ES-I3 (cell line): ENCODE measurements around the gene PITPNC1.
"Not testable (repeated sequence)": the region's sequence is repeated elsewhere in the genome, so short reads cannot be mapped to it uniquely, and the experiment has no call there.

ENCODE experiments used
- H3K36me3 ChIP-seq: 2 replicates; pipeline ENCODE4 v1.6.1; 2013; ENCODE audit warnings: mild to moderate bottlenecking, low read length, control low read depth, moderate library complexity; ENCODE audit not compliant: insufficient read depth
- H3K4me1 ChIP-seq: 2 replicates; pipeline ENCODE4 v1.6.1; 2013; ENCODE audit warnings: mild to moderate bottlenecking, control low read depth, low read length; ENCODE audit not compliant: insufficient read depth
- H3K9ac ChIP-seq: 2 replicates; pipeline ENCODE4 v1.6.1; 2013; ENCODE audit warnings: low read depth, mild to moderate bottlenecking, low read length, moderate library complexity
- H3K9me3 ChIP-seq: 2 replicates; pipeline ENCODE4 v1.6.1; 2013; ENCODE audit warnings: mild to moderate bottlenecking, low read length, moderate library complexity; ENCODE audit not compliant: control insufficient read depth, insufficient read depth

PITPNC1 gene

DNA sequence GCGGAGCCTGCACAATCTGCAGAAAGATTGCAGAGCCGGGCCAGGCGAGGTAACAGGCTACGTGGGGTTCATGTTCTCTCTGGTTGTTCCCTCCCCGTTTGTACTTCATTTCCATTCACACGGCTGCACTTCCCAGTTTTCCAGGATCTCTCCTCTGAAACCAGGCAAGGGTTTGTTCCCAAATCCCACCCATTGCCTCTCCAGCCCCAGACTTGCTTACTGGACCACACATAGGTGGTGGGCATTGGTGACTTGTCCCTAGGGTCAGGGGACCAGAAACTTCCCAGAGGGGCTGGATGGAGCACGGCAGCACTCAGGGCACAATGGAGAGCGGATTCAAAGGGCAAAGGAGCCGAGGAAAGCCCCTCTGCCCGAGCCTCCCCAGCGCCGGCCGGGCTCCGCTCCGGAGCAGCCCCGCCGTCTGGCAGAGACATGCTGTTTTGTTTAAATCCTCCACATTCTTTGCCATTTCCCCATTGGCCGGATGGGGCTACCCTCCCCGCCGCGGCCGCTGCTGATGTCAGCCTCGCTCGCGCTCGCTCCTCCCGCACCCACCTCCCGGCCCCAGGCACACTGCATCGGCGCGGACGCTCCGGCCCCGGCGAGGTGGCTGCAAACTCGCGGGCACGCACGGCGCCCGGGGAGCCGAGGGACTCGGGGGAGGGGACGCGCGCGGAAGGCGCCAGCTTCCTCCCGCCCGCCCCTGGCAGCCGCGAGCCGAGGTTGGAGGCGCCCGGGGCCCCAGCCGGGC is at the start of gene PITPNC1:
TSS of gene PITPNC1 (plus strand) at position 545 of the 751 bp plus-strand sequence.
- no peaks in the 10 kb centered on the region for H3K36me3 ChIP-seq
- H3K4me1 ChIP-seq = peaks cover 18% of the 10 kb centered on the region
- H3K9me3 ChIP-seq = no peaks in the 10 kb centered on the region
- H3K9ac ChIP-seq = peak within 1 kb of the TSS; percentile 65

DNA sequence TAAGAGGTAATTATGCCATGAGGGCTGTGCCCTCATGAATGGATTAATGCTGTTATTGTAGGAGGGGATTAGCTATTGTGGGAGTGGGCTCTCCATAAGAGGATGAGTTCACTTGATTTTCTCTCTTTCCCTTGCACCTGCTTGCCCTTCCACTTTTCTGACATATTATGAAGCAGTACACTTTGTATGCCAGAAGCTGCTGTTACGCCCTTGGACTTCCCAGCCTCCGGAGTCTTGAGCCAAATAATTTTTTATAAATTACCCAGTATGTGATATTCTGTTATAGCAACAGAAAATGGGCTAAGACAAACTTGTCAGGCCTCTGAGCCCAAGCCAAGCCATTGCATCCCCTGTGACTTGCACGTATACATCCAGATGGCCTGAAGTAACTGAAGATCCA is 49.1 kb upstream of the PITPNC1 start:
- H3K9me3 ChIP-seq = peaks cover 5% of the 10 kb centered on the region; the same call in 1 of the 2 replicates
- H3K4me1 ChIP-seq = no peaks in the 10 kb centered on the region
- no peak overlapping the region for H3K9ac ChIP-seq
- no peaks in the 10 kb centered on the region for H3K36me3 ChIP-seq

DNA sequence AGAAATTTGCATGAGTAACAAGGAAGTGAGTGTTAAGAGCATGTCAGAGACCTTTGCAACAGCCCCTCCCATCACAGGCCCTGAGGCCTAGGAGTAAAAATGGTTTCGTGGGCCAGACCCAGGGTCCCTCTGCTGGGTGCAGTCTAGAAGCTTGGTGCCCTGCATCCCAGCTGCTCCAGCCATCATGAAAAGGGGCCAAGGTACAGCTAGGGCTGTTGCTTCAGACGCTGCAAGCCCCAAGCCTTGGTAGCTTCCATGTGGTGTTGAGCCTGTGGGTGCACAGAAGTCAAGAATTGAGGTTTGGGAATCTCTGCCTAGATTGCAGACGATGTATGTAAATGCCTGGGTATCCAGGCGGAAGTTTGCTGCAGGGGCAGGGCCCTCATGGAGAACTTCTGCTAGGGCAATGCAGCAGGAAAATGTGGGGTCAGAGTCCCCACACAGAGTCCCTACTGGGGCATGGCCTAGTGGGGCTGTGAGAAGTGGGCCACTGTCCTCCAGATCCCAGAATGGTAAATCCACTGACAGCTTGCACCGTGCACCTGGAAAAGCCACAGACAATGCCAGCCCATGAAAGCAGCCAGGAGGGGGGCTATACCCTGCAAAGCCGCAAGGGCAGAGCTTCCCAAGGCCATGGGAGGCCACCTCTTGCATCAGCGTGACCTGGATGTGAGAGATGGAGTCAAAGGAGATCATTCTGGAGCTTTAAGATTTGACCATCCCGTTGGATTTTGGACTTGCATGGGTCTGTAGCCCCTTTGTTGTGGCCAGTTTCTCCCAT is 45.5 kb upstream of the PITPNC1 start:
- H3K4me1 ChIP-seq, H3K9me3 ChIP-seq, H3K9ac ChIP-seq, H3K36me3 ChIP-seq: not testable (repeated sequence)

DNA sequence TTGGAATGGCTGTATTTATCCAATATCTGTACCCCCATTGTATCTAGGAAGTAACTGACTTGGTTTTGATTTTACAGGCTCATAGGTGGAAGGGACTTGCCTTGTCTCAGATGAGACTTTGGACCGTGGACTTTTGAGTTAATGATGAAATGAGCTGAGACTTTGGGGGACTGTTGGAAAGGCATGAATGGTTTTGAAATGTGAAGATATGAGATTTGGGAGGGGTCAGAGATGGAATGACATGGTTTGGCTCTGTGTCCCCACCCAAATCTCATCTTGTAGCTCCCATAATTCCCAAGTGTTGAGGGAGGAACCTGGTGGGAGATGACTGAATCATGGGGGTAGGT is 44.9 kb upstream of the PITPNC1 start:
- not testable (repeated sequence) for H3K36me3 ChIP-seq, H3K9ac ChIP-seq, H3K9me3 ChIP-seq, H3K4me1 ChIP-seq

DNA sequence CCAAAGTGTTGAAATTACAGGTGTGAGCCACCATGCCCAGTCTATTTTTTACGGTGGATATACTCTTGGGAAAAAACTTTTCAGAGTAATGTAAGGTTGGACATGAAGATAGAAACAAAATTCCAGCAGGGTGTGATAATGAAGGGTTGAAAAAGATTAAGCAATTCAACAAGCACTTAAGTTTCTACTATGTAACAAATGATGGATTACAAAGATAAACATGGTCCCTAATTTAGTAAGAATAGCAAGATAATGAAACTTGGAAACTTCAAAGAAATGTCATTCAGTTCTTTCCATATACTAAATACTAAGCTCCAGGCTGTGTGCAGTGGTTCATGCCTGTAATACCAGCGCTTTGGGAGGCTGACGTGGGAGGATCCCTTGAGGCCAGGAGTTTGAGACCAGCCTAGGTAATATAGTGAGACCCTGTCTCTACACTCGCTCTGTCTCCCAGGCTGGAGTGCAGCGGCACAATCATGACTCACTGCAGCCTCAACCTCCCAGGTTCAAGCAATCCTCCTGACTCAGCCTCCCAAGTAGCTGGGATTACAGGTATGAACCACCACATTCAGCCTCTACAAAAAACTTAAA is 41.7 kb upstream of the PITPNC1 start:
- Histone ChIP-seq H3K36me3 (no peaks in the 10 kb centered on the region), H3K9ac (no peak overlapping the region), H3K9me3 (0 out of 2 replicates have a peak, but pooled peaks cover 3% of the 10 kb centered on the region), H3K4me1 (no peaks in the 10 kb centered on the region)

DNA sequence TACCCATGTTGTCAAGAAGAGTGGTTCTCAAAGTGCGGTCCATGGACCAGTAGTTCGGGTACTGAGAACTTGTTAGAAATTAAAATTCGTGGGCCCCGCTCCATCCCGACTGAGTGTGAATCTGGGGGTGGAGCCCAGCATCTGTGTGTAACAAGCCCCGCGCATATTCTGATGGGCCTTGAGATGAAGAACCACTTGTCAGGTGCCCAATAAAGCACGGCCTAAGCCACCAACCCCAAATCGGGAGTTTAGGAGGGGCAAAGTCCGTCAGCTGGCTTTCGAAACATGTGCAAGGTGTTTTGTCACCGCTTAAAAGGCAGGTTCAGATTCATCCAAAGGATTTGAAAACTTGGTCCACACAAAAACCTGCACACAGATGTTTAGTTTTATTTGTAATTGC is 40.2 kb upstream of the PITPNC1 start:
- Histone ChIP-seq H3K4me1 (no peaks in the 10 kb centered on the region), H3K9me3 (no peaks in the 10 kb centered on the region), H3K9ac (no peak overlapping the region), H3K36me3 (peaks cover 5% of the 10 kb centered on the region)

DNA sequence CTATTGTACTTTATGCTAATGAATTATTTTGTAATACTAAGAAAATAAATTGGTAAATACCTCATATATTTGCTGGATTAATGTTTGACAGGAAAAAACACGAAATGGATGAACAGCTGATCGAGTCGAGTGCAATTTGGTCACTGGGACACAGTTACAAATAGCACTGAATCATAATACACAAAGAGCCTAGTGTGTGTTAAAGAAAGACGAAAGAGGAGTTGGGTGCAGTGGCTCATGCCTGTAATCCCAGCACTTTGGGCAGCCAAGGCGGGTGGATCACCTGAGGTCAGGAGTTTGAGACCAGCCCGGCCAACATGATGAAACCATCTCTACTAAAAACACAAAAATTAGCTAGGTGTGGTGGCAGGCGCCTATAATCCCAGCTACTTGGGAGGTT is 38.7 kb upstream of the PITPNC1 start:
- H3K4me1 ChIP-seq, H3K9me3 ChIP-seq, H3K36me3 ChIP-seq, H3K9ac ChIP-seq: not testable (repeated sequence)

DNA sequence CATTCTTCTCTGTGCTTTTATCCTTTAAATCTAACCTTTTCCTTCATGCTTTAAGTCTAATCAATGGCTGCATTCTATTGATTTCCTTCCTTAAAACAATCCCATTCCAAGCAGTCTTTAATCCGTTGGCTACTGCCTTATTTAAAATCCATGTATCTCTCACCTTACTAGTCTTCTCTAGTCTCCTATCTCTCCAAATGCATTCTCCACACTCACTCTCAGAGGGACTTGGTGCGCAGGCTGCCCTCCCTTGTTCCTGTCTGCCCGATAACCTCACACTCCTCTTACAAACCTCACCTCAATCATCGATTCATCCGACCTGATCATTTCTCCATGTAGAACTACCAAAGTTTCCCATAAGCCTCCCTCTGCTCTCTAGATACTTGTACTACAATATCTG is 33.8 kb upstream of the PITPNC1 start:
- no peaks in the 10 kb centered on the region for H3K9me3 ChIP-seq
- H3K4me1 ChIP-seq = no peaks in the 10 kb centered on the region
- no peak overlapping the region for H3K9ac ChIP-seq
- peaks cover 30% of the 10 kb centered on the region for H3K36me3 ChIP-seq

DNA sequence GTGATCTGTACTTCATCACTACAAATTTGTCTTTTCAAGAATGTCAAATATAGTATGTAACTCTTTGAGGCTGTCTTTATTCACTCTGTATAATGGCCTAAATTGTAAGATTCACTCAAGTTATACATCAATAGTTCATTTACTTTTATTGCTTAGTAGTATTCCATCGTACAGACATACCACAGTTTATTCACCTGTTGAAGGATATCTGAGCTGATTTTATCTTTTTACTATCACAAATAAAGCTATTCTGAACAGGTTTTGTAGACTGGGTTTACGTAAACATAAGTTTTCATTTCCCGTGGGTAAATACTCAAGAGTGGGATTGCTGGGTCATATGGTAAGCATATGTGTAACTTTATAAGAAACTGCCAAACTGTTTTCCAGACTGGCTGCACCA is 29.3 kb upstream of the PITPNC1 start:
- H3K36me3 ChIP-seq = peaks cover 35% of the 10 kb centered on the region
- H3K4me1 ChIP-seq = no peaks in the 10 kb centered on the region
- H3K9ac ChIP-seq = no peak overlapping the region
- no peaks in the 10 kb centered on the region; the same call in 1 of the 2 replicates for H3K9me3 ChIP-seq

DNA sequence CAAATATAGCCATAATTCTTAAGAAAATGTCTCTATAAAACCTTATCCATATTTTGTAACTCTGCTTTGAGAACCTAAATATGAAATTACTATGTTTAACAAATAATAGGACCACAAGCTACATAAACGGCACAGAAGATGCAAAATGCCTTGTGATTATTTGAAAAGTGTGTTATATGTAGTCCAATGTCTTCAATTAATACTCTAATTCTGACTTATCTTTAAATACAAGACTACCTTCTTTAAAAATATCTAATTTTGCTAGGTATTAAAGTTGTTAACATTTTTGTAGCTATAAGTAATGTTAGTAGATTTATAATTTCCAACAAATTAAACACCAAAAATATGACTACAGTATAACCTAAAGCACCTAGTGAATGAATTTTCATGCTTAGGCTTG is 27.7 kb upstream of the PITPNC1 start:
- Histone ChIP-seq H3K9ac (no peak overlapping the region), H3K9me3 (no peaks in the 10 kb centered on the region; the same call in 1 of the 2 replicates), H3K4me1 (peaks cover 5% of the 10 kb centered on the region), H3K36me3 (peaks cover 29% of the 10 kb centered on the region)

DNA sequence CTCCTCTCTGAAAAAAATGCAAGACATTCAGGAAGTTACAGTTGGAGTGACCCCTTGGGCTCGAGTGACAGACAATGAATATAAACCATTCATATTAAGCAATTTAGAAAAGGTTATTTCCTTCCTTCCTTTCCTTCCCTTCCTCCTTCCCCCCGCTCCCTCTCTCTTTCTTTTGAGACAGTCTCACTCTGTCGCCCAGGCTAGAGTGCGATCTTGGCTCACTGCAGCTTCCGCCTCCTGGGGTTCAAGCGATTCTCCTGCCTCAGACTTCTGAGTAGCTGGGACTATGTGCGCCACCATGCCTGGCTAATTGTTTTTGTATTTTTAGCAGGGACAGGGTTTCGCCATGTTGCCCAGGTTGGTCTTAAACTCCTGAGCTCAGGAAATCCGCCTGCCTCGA is 23.9 kb upstream of the PITPNC1 start:
- Histone ChIP-seq H3K4me1 (peaks cover 7% of the 10 kb centered on the region), H3K36me3 (peaks cover 17% of the 10 kb centered on the region), H3K9ac (no peak overlapping the region), H3K9me3 (no peaks in the 10 kb centered on the region; the same call in 1 of the 2 replicates)

DNA sequence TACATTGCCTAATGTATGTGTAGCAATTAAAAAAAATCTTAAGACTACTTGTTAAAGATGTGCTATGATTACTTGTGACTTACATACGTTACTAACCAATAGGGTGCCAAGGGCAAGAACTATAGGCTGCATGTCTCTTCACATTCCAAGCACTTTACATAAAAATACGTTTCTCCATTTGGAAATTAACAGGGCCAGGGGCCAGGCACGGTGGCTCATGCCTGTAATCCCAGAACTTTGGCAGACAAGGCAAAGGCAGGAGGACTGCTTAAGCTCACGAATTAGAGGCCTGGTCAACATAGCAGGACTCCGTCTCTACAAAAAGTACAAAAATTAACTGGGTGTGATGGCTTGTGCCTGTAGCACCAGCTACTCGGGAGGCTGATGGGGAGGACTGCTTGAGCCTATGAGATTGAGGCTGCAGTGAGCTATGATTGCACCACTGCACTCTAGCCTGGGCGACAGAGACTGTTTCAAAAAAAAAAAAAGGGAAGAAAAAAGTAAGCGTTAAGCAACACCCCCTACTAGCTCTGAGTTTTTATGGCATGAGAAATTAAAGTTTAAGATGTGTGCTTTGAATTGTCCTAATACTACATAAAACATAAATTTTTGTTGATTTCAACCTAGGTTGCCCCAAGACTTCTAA is 23.0 kb upstream of the PITPNC1 start:
- Histone ChIP-seq H3K36me3 (peaks cover 11% of the 10 kb centered on the region), H3K9me3 (no peaks in the 10 kb centered on the region), H3K4me1 (peaks cover 7% of the 10 kb centered on the region), H3K9ac (no peak overlapping the region)

DNA sequence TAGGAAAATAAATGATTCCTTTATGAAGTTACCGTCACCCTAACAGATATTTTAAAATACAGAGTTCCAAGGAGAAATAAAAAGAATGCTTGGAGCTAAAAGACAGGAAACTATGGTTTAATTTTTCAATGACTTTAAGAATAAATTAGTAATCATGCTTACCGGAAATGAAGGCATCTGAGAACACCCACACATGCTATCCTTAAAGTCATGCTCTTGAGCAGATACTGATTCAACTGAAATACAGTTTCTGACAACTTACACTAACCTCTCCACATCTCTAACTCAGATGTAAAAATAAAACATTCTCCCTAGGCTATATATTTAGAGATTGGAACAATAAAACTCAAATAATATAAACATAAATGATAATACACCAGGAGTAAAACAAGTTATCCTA is 18.5 kb upstream of the PITPNC1 start:
- Histone ChIP-seq H3K9ac (no peak overlapping the region), H3K9me3 (no peaks in the 10 kb centered on the region), H3K4me1 (peaks cover 17% of the 10 kb centered on the region), H3K36me3 (peaks cover 6% of the 10 kb centered on the region; the same call in 1 of the 2 replicates)

DNA sequence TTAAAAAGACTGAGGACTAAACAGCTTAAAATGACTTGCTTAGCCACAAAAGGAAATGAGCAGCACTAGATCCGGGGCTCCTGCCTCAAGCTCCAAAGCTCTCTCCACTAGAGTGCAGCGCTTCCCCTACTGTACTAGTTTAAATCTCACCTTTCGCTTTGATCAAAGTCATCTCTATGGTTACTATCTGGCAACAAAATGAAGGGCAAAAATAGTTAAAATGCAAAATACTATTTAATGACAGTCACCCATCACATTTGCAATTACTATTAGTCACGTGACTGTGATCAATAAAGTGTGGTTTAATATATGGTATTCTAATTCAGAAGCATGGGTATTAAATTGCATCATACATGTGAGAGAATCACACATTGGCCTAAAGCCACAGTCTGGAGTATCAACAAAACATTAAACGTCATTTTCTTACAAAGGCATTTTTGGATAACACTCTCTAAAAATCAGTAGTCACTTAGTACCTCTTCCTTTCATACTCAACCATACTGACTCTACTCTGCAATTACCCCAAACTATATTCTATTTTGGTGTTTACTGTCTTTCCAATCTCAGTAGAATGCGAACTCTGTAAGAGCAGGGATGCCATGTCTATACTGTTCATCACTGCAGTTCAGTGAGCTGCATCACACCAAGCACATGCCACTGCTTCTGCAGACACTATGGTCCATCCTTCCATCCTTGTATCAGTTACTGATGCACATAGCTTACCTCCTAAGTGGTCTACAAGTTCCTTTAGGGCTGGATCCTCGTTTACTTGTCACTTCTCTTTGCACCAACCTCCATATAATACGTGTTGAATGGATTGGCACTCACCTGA is 16.9 kb upstream of the PITPNC1 start:
- Histone ChIP-seq H3K4me1 (peaks cover 16% of the 10 kb centered on the region), H3K36me3 (peaks cover 6% of the 10 kb centered on the region; the same call in 1 of the 2 replicates), H3K9ac (no peak overlapping the region), H3K9me3 (no peaks in the 10 kb centered on the region)
